GM18867 (cell line): ENCODE results near the gene COBL.

Source experiments
- ATAC-seq: cut with Tn5 transposase; IDR thresholded peaks from one replicate; pipeline ENCODE4 v1.9.1; 2021; ENCODE audit warnings: mild to moderate bottlenecking, moderate library complexity; ENCODE audit not compliant: unreplicated experiment

Gene COBL

GRCh38 chr7:51033727-51034520, 282.7 kb downstream of the COBL start:
- ATAC-seq = no peak

GRCh38 chr7:51031791-51032515, 284.7 kb downstream of the COBL start:
- no peak for ATAC-seq

DNA sequence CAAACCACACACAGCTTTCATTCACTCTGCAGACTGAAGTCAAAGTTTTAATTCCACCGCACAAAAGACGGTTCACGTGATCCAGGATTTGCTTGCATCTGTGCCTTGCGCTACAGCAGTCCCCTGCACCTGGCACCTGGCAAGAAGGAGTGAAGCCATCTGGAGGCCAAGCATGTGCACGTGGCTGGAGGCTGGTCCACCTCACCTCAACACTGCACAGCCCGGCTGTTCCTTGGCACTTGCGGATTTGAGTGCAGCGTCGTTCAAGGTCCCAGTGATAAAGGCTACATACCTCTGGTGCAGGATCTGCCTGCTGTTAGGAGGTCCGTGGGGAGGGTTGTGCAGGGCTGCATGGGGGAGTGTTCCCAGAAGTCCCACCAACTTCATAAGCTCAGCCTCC, 285.4 kb downstream of the COBL start:
- no peak for ATAC-seq

- ATAC-seq = no peak
These were observed 286.9 kb downstream of the COBL start for GRCh38 chr7:51029701-51030191.

GRCh38 chr7:51029131-51029530, 287.5 kb downstream of the COBL start:
- no peak for ATAC-seq

DNA sequence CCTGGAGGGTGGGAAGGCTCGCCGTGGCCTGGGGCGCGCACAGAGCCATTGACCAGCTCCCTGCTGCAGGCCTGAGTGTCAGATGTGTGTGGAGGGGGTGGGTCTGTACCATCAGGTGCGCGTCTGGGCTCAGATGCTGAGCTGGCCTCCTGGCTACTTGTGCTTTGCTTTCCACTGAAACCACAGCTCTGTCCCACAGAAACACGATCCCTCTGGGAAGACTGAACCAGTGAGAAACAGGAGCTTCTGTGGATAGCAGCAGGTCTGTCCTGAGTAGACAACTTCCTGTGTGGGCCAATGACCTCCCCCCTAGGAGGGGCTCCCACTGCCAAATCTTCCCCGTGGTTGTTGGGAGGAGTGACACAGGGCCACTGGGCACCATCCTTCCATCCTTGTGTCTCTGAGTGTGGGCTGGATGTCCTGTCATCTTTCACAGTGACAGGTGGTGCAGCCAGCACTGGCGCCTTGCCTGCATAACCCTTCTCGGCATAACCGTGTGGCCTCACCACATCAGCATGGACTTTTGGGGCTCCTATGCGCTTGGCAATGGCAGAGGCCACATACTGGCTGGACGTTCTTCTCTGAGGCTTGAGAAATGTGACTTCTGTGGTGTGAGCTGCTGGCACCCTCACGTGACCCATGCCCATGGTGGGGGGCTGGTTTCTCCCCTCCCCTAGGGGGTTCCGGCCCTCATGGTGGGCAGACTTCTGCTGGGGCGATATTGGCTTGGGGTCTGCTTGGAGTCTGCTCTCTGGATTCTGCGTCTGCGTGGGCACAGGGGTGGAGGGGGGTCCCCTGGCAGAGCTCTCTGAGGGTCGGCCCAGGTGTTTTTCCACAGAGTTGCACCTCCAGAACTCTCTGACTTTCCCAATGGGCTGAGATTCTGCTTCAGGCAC, 288.4 kb downstream of the COBL start:
- ATAC-seq = no peak

- no peak for ATAC-seq
These were observed 289.3 kb downstream of the COBL start for GRCh38 chr7:51027106-51027934.

DNA sequence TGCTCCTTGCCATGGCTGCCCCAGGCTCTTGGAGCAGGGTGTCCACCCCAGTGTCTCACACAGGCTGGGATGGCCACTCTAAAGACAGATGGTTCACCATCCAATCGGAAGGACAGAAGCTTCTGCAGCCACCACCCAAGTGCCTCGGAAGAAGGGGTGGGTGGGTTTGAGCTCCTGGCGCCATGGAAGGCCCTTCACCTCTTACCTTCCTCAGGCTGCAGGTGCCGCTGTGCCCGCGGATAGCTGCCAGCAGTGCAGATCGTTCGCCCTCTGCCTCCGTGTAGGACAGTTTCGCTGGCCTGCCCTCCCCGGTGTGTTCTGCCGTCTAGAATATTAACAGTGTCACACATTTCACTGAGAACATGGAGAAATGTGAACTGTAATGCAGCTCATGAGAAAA, 290.3 kb downstream of the COBL start:
- no peak for ATAC-seq

DNA sequence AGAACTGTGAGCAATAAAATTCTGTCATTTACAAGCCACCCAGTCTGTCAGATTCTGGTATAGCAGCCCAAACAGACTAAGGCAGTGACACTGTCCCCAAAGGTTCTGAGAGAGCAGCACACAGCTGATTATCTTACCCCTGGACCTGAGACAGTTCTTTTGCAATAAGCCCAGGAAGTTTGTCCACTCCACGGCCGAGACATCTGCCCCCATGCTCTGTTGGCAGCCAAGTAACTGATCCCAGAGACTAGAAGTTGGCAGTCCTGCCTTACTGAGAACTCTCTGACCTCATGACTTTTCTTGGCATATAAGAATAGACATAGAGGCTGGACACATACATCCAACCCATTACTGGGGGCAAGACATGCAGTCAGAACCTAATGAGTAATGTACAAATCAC, 290.9 kb downstream of the COBL start:
- ATAC-seq = no peak

DNA sequence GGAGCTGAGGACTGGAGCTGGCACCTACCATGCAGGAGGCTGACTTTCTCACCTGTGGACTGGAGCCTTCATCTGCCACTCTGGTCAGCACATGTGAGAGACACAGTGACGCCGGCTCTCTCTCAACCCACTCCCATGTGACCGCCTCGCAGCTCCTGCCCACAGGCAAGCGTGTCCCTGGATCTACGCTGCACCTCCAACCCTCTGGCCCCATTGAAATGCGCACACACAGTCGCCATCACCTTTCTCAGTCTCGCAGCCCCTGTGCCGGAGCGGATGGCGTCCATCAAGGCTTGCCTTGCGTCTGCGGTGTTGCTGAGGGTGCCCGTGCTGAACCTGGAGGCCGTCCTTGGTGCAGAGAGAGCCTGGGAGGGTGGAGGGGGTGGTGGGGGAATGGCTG, 291.7 kb downstream of the COBL start:
- ATAC-seq = no peak

GRCh38 chr7:51023547-51023946, 293.1 kb downstream of the COBL start:
- no peak for ATAC-seq

DNA sequence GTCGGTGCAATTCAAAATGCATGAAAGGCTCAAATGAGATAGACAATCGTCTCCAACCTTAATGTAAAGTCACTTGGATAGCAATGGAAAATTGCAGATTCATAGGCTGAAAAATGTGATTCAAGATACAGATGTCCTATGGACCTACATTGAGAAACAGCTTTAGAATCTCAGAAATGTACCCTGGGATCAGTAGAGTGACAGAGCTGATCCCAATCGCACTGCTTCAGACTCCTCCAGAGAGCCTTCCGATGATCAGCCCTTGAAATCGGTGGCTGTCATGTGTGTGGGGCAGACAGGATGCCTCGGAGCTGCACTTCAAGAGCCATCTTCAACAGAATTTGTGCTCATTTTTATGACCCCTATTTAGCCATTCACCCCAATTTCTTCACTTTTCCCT, 293.8 kb downstream of the COBL start:
- no peak for ATAC-seq

DNA sequence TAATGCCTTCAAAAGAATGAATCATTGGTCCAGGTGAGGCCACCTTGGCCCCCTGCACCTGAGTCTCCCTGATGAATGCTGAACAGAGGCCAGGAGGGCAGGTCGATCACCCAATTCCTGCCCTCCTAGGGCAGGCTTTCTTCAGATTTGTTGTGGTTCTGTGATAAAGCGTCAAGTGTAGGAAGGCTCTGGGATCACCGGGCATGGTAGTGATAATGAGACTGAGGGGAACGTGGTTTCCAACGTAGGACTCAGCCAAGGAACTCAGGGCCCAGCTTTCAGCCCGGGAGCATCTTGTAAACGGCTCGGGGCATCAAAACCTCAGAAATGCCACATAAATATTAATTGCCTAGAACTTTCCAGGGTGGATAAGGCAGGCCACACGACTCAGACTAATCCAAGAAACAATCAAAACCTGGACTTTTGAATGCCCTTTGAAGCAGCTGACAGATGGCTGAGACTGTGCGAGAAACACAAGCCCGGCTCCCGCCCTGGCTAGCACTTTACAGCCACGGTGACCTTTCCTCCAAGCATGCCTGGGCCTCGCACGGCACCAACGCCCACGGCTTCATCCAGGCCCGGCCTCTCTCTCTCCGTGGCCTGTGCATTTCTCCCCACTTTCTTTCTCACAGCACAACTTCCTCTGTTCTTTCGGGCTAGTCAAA, 294.6 kb downstream of the COBL start:
- ATAC-seq = no peak

GRCh38 chr7:51020944-51021343, 295.7 kb downstream of the COBL start:
- ATAC-seq = no peak

GRCh38 chr7:51019891-51020870, 296.4 kb downstream of the COBL start:
- ATAC-seq = no peak

DNA sequence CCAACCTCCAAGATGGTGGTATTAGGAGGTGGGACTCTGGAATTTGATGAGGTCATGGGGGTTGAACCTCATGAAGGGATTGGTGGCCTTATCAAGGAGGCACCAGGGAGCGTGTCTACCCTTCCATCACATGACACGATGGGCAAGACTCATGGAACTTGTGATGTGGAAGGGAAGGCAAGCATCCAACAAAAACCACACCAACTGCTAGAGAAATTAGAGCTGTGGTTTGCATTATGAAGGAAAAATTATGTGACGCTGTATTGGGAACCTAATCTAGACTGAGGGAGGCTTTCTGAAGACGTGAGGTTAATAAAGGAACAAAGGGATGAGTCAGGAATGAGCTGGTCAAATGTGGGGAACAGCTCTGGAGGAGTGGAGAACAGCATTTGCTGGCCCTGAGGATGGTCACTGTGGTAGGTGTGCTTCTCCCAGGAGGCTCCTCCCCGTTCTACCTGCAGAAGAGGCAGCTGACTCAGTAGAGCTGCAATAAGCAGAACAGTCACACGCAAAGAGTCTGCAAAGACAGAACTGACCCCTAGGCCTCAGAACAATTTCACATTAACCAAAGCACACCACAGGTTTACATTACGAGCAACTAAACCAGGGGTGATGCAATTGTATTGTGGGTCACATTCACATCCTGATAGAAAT, 297.3 kb downstream of the COBL start:
- ATAC-seq = no peak

DNA sequence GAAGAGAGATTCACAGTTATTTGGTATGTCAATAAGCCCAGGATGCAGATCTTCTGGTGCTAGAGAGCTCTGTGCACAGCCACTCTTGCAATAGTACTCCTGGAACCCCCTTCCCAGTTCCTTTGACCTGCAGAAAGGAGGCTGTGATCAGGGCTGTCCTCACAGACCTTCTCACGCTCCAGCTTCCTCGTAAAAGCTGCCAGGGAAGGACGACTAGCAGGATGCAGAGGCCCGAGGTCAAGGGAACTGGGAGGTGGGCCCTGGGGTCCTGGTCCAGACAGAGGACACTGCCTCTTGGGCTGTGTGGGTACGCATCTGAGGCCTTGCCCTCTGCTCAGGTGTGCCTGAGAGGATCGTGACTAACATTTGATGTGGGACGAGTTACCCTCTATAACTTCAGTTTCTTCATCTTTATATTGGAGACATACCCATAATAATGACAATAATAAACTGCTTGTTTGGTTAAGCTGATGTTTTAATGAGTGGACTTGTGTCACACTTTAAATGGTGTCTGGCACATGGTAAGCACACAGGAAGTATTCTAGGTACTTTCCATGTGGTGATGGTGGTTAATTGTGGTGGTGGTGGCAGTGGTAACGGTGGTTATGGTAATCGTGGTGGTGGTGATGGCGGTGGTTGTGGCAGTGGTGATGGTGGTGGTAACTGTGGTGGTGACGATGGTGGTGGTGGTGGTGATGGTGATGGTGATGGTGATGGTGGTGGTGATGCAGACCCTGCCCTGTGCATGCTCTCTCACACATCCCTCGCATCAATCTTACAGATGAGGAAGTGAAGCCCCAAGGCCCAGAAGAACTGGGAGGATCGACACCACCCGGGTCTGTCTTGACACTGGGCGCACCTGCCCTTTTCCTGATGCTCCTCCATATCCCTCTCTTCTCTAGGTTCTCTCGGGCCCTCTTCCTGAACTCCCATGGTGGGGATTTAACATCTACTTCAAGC, 298.8 kb downstream of the COBL start:
- no peak for ATAC-seq
